Stimulated activated CD8-positive, alpha-beta memory T cell treated with anti-CD3 and anti-CD28 coated beads, Interleukin-7, amount 100 ng/mL, for 48 hours (primary cell): ENCODE measurements around the gene SSH3.
"Not testable (repeated sequence)": the region's sequence is repeated elsewhere in the genome, so short reads cannot be mapped to it uniquely, and the experiment has no call there.

Source experiments
- DNase-seq, 2 donors: peaks; one replicate each; pipeline ENCODE4 v3.0.0-alpha.2; 2020; ENCODE audit warnings: low read depth in 1 of 2; ENCODE audit errors: extremely low read depth in 1 of 2

The SSH3 gene

GRCh38 chr11:67310246-67311050 lies 7.1 kb downstream of the SSH3 start:
- no peak for DNase-seq

- DNase-seq, result no peak
Measured at GRCh38 chr11:67311051-67311555, 7.8 kb downstream of the SSH3 start.

- no peak for DNase-seq
Measured at GRCh38 chr11:67311556-67312082, 8.3 kb downstream of the SSH3 start.

GRCh38 chr11:67312187-67313021 lies 9.1 kb downstream of the SSH3 start:
- peak in 1 of 2 donors; percentile 32 for DNase-seq

GRCh38 chr11:67313125-67313890 lies 10.0 kb downstream of the SSH3 start:
- no peak for DNase-seq

- DNase-seq, result no peak
Measured at GRCh38 chr11:67314218-67314617, 10.9 kb downstream of the SSH3 start.

GRCh38 chr11:67315325-67315909 lies 12.1 kb downstream of the SSH3 start:
- DNase-seq, result no peak

GRCh38 chr11:67316882-67317204 lies 13.5 kb downstream of the SSH3 start:
- DNase-seq, result no peak

GRCh38 chr11:67317205-67317887 lies 14.0 kb downstream of the SSH3 start:
- DNase-seq, result peak; percentile 94 to 98

- no peak for DNase-seq
Measured at GRCh38 chr11:67317888-67318555, 14.7 kb downstream of the SSH3 start.

- not testable (repeated sequence) for DNase-seq
Measured at GRCh38 chr11:67318876-67319275, 15.5 kb downstream of the SSH3 start.

GRCh38 chr11:67320011-67320410 lies 16.7 kb downstream of the SSH3 start:
- DNase-seq, result no peak

- DNase-seq, result no peak
Measured at GRCh38 chr11:67320691-67321090, 17.4 kb downstream of the SSH3 start.

- DNase-seq, result no peak
Measured at GRCh38 chr11:67321313-67321871, 18.1 kb downstream of the SSH3 start.

- DNase-seq, result no peak
Measured at GRCh38 chr11:67322049-67322448, 18.7 kb downstream of the SSH3 start.

- DNase-seq, result no peak
Measured at GRCh38 chr11:67323526-67323925, 20.2 kb downstream of the SSH3 start.

GRCh38 chr11:67332081-67332691 lies 28.9 kb downstream of the SSH3 start:
- no peak for DNase-seq

GRCh38 chr11:67337257-67337656 lies 33.9 kb downstream of the SSH3 start:
- DNase-seq, result no peak

- DNase-seq, result no peak
Measured at GRCh38 chr11:67344264-67344663, 40.9 kb downstream of the SSH3 start.
